Activated CD8-positive, alpha-beta memory T cell treated with anti-CD3 and anti-CD28 coated beads, Interleukin-2, amount 50 U/mL, for 1 hour (primary cell): ENCODE measurements around the gene ELMO1.

ENCODE experiments used
- DNase-seq: peaks from one replicate; pipeline ENCODE4 v3.0.0-alpha.2; 2020; ENCODE audit errors: extremely low read depth

ELMO1 gene

GRCh38 chr7:37054624-37055241, 393.9 kb downstream of the ELMO1 start:
- DNase-seq: no peak

GRCh38 chr7:37052705-37053104, 396.0 kb downstream of the ELMO1 start:
- DNase-seq: no peak

- no peak for DNase-seq
These were observed 397.9 kb downstream of the ELMO1 start for GRCh38 chr7:37050801-37051200.

DNA sequence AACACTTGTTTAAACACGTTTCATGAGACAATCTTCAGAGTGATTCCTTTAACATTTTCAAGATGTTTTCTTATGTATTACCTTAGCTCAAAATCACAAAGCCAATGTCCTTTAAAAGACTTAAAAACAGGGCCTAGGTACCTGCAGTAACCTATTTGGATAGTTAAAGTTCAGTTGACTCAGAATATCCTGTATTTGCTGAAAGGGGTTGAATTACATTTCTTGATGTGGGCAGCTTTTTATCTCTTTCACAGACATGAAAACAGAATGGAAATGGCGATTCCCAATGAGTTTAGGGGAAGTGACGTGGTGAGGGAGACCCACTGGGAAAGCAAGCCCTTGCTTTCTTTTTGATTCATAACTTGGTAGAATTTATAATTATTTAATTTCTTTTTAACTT, 400.0 kb downstream of the ELMO1 start:
- no peak for DNase-seq

GRCh38 chr7:37047260-37047659, 401.4 kb downstream of the ELMO1 start:
- no peak for DNase-seq

- DNase-seq: no peak
These were observed 402.1 kb downstream of the ELMO1 start for GRCh38 chr7:37046531-37047079.

GRCh38 chr7:37045681-37046179, 402.9 kb downstream of the ELMO1 start:
- DNase-seq: no peak

DNA sequence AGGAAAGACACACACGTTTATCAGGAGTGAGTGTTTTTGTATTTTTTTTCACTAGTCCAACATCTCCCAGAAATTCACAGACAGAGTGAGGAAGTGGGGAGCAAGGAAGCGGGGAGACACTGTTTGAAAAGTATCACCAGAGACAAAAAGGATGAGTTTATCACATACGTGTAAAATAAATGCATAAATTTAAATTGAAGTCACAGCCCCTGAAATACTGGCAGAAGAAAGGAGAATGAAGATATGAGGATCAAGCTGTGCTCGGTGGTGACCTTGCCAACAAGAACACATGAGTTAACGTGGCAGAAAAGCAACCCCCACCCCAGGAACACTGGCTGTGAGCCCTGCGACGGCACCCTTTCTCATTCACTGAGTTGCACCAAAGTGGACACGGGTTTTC, 407.2 kb downstream of the ELMO1 start:
- no peak for DNase-seq

GRCh38 chr7:37040330-37040729, 408.3 kb downstream of the ELMO1 start:
- no peak for DNase-seq

- DNase-seq: no peak
These were observed 409.4 kb downstream of the ELMO1 start for GRCh38 chr7:37039131-37039749.

DNA sequence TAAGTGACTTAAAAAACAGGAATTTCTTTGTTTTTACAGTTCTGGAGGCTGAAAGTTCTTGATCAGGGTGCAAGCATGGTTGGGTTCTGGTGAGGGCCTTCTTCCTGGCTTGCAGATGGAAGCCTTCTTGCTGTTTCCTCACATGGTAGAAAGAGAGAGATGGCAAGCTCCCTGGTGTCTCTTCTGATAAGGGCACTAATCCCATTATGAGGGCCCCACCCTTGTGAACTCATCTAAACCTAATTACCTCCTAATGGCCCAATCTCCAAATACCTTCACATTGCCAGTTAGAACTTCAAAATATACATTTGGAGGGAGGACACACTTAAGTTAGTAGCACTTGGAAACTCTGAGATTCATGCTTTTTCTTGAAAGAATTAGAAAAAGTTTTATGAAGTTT, 410.0 kb downstream of the ELMO1 start:
- no peak for DNase-seq

- DNase-seq: no peak
These were observed 411.4 kb downstream of the ELMO1 start for GRCh38 chr7:37037286-37037685.

DNA sequence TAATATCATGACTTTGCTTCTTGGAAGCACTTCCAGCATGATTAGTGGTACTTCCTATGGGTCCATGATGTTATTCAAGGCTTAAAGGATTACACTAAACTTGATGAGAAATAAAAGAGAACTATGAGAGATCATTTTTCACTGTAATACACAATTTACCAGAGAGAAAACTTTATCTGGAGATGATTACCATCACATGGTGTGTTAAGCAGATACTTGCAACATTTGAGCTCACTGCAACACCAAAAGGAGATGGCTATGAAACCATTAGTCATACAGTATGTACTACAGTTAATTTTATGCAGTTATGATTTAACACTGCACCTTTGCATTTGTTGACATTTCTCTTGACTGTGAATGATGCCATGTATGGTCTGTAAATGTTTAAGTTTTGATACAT, 413.0 kb downstream of the ELMO1 start:
- DNase-seq: no peak

GRCh38 chr7:37033141-37033540, 415.5 kb downstream of the ELMO1 start:
- DNase-seq: no peak

- DNase-seq: no peak
These were observed 416.4 kb downstream of the ELMO1 start for GRCh38 chr7:37032258-37032601.

DNA sequence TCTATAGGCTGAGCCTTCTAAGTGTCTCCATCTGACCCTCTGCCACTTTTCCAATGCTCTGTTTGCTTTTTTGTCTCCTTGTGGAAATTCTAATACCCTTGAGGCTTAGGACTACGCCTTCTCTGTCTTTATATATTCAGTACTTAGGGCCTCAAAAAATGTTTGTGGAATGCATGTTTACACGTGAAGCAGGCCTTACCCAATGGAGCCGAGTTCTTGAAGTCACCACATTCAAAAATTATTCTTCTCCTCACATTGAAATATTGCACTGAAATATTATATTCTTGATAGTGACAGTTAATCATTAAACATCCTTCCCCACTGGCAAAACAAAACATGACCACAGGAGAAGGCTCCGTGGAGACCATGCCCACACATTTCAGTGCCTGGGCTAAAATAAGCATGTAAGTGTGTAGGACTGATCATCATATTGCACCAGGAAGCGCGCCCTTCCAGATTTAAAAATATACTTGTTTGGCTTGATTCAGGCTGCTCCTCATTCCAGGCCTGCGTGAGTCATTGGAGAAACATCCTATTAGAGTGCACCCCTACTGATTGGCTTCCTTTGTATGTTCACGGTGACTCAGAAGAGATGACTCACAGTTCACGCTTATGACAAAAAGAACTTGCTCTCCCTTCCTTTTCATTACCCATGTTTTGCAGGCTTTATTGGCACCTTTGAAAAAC, 416.9 kb downstream of the ELMO1 start:
- no peak for DNase-seq

GRCh38 chr7:37028909-37029440, 419.7 kb downstream of the ELMO1 start:
- DNase-seq: no peak

DNA sequence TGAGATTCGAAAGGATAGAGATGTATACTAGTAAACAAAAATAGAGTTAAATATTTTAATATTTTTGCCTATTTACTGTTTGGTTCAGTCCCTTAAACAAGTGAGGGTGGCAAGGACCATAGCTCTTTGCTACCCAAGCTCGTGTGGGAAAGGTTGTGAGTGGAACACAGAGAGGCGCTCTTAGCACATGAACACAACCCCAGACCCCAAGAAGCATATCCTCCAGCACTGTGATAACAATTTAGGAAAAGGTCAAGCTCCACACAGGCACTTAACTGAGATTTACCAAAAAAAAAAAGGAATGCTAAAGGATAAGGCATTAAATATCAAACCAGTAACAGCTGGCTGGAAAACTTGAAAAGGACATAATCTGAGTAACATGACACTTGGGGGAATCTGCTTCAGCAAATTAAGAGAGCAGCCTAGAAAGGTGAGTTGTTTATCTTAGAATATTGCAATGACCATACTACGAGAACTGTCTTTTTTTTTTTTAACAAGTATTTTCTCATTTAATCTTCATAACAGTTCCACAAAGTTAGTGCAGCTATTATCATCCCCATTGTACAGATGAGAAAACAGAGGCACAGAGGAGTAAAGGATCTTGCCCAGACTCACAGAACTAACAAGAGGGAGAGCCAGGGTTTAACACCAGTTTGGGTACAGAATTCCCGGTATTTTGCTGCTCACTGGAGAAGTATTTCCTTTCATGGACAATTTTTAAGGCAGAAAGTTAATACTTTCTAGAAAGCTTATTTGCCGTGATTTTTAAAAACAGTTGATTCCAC, 420.9 kb downstream of the ELMO1 start:
- no peak for DNase-seq

- DNase-seq: no peak
These were observed 421.6 kb downstream of the ELMO1 start for GRCh38 chr7:37027104-37027503.

GRCh38 chr7:37018954-37019353, 429.7 kb downstream of the ELMO1 start:
- DNase-seq: no peak

- DNase-seq: no peak
These were observed 432.4 kb downstream of the ELMO1 start for GRCh38 chr7:37016064-37016878.
